Urinary bladder (tissue), 4 donors: ENCODE measurements around the gene LTBP4. TPM values are rescaled to one million over a fixed set of nuclear protein-coding genes. Genes with fewer than 3 reads are reported as not detected.
A peak's percentile ranks its signal among the peaks of the same experiment; 100 is the strongest.

Experiments used
- DNase-seq: peaks from one replicate; pipeline ENCODE4 v3.0.0-alpha.2; 2015; ENCODE audit errors: extremely low spot score
- H3K27ac ChIP-seq: one replicate; pipeline ENCODE4 v1.5.1; 2013; ENCODE audit warnings: low read depth, mild to moderate bottlenecking, moderate library complexity
- H3K36me3 ChIP-seq: one replicate; pipeline ENCODE4 v1.6.1; 2013; ENCODE audit warnings: mild to moderate bottlenecking, moderate library complexity; ENCODE audit not compliant: insufficient read depth
- H3K4me1 ChIP-seq: one replicate; pipeline ENCODE4 v1.6.1; 2013; ENCODE audit warnings: mild to moderate bottlenecking, moderate library complexity; ENCODE audit not compliant: insufficient read depth
- H3K4me3 ChIP-seq: one replicate; pipeline ENCODE4 v1.5.1; 2013; ENCODE audit warnings: low read depth, low read length
- WGBS: extraction: QIAGEN DNeasy Blood & Tissue Kit; methylation state at CpG from one replicate; pipeline ENCODE4 v1.1.7; 2013; 5-methylcytosine and 5-hydroxymethylcytosine counted together
- polyA plus RNA-seq: library from polyadenylated mRNA; stranded (reverse); fragments of 200-250 nt; gene quantifications from one replicate; pipeline ENCODE4 v1.2.3, GENCODE V29; 2013
- total RNA-seq: library from RNA; depleted of rRNA; stranded (reverse); fragments of >200 nt; gene quantifications from one replicate; pipeline ENCODE4 v1.2.3, GENCODE V29; 2014
- donor health status: healthy with polysubstance abuse.
- donor health status: healthy.

LTBP4 gene
- total and polyA plus RNA-seq, 2 donors = 305 to 647 TPM

- no peak overlapping the region for H3K27ac ChIP-seq
- H3K4me1 ChIP-seq = no peaks in the 10 kb centered on the region
- H3K4me3 ChIP-seq = peak overlapping the region; percentile 2
- DNase-seq = no peak
- H3K36me3 ChIP-seq = no peaks in the 10 kb centered on the region
- 12% methylated on average over 18 of the region's 18 CpGs for WGBS
Measured at GRCh38 chr19:40597329-40597838, 3.8 kb upstream of the LTBP4 start.

- H3K4me1 ChIP-seq = no peaks in the 10 kb centered on the region
- no peaks in the 10 kb centered on the region for H3K36me3 ChIP-seq
- WGBS = 1% methylated on average over 46 of the region's 46 CpGs
- no peak for DNase-seq
- H3K27ac ChIP-seq = no peak overlapping the region
- H3K4me3 ChIP-seq = no peak overlapping the region
Measured at GRCh38 chr19:40598121-40598917, 2.9 kb upstream of the LTBP4 start.

GRCh38 chr19:40598918-40599307 is 2.3 kb upstream of the LTBP4 start:
- no peaks in the 10 kb centered on the region for H3K4me1 ChIP-seq

GRCh38 chr19:40599331-40599901 is 1.8 kb upstream of the LTBP4 start:
- Histone ChIP-seq H3K36me3 (no peaks in the 10 kb centered on the region), H3K27ac (no peak overlapping the region), H3K4me3 (no peak overlapping the region), H3K4me1 (no peaks in the 10 kb centered on the region)
- no peak for DNase-seq
- 10% methylated on average over 9 of the region's 9 CpGs for WGBS

More at GRCh38 chr19:40598918-40599307, 2.3 kb upstream of the LTBP4 start:
- no peaks in the 10 kb centered on the region for H3K36me3 ChIP-seq
- DNase-seq = no peak
- WGBS = 12% methylated on average over 15 of the region's 15 CpGs
- no peak overlapping the region for H3K4me3 ChIP-seq
- H3K27ac ChIP-seq = no peak overlapping the region

- WGBS = 12% methylated on average over 43 of the region's 43 CpGs
- H3K36me3 ChIP-seq = no peaks in the 10 kb centered on the region
- H3K4me1 ChIP-seq = peaks cover 2% of the 10 kb centered on the region
- no peak overlapping the region for H3K4me3 ChIP-seq
- no peak for DNase-seq
- peak overlapping the region; percentile 73 for H3K27ac ChIP-seq
Measured at GRCh38 chr19:40599902-40600569, 1.1 kb upstream of the LTBP4 start.

- H3K27ac ChIP-seq = peak overlapping the region; percentile 28
- no peak for DNase-seq
- H3K4me1 ChIP-seq = peaks cover 2% of the 10 kb centered on the region
- peak overlapping the region; percentile 60 for H3K4me3 ChIP-seq
- no peaks in the 10 kb centered on the region for H3K36me3 ChIP-seq
- WGBS = 18% methylated on average over 13 of the region's 13 CpGs
Measured at GRCh38 chr19:40600570-40601133, 517 bp upstream of the LTBP4 start.

GRCh38 chr19:40603071-40603388 is 1.9 kb downstream of the LTBP4 start:
- peak overlapping the region; percentile 73 for H3K27ac ChIP-seq
- 31% methylated on average over 2 of the region's 2 CpGs for WGBS
- peak overlapping the region; percentile 60 for H3K4me3 ChIP-seq
- no peaks in the 10 kb centered on the region for H3K36me3 ChIP-seq
- no peak for DNase-seq
- H3K4me1 ChIP-seq = peaks cover 2% of the 10 kb centered on the region

- Histone ChIP-seq H3K4me3 (peak overlapping the region; percentile 10), H3K36me3 (no peaks in the 10 kb centered on the region), H3K4me1 (peaks cover 2% of the 10 kb centered on the region), H3K27ac (peak overlapping the region; percentile 75)
- WGBS = 2% methylated on average over 42 of the region's 43 CpGs
- peak; percentile 95 for DNase-seq
Measured at GRCh38 chr19:40603389-40604170, 2.4 kb downstream of the LTBP4 start.

GRCh38 chr19:40604171-40604646 is 3.0 kb downstream of the LTBP4 start:
- Histone ChIP-seq H3K36me3 (no peaks in the 10 kb centered on the region), H3K4me3 (peak overlapping the region; percentile 10), H3K4me1 (peaks cover 2% of the 10 kb centered on the region), H3K27ac (peak overlapping the region; percentile 75)
- WGBS = 8% methylated on average over 18 of the region's 18 CpGs
- DNase-seq = no peak

GRCh38 chr19:40604647-40605215 is 3.6 kb downstream of the LTBP4 start:
- no peak for DNase-seq
- H3K36me3 ChIP-seq = no peaks in the 10 kb centered on the region
- peak overlapping the region; percentile 29 for H3K4me3 ChIP-seq
- WGBS = 39% methylated on average over 29 of the region's 29 CpGs
- peaks cover 2% of the 10 kb centered on the region for H3K4me1 ChIP-seq
- peak overlapping the region; percentile 53 for H3K27ac ChIP-seq

GRCh38 chr19:40605216-40605971 is 4.2 kb downstream of the LTBP4 start:
- 7% methylated on average over 71 of the region's 71 CpGs for WGBS
- peak overlapping the region; percentile 75 for H3K27ac ChIP-seq
- H3K36me3 ChIP-seq = no peaks in the 10 kb centered on the region
- peaks cover 2% of the 10 kb centered on the region for H3K4me1 ChIP-seq
- no peak for DNase-seq
- H3K4me3 ChIP-seq = peak overlapping the region; percentile 29
